GM12891 (cell line): ENCODE data around the gene SMTNL2.

Experiments used
- PAX5 ChIP-seq: IDR thresholded peaks from 2 replicates; pipeline ENCODE4 v1.6.1; 2011; ENCODE audit warnings: low read length, moderate library complexity, mild to moderate bottlenecking; ENCODE audit not compliant: insufficient read depth, severe bottlenecking
- POLR2A ChIP-seq: IDR thresholded peaks from 2 replicates; pipeline ENCODE4 v1.6.1; 2011; ENCODE audit warnings: low read depth, low read length, control low read depth
- POLR2AphosphoS5 ChIP-seq: IDR thresholded peaks from 2 replicates; pipeline ENCODE4 v1.6.1; 2011; ENCODE audit warnings: low read depth, low read length, control low read depth
- TAF1 ChIP-seq: IDR thresholded peaks from 2 replicates; pipeline ENCODE4 v1.6.1; 2011; ENCODE audit warnings: low read depth, low read length, control low read depth

GRCh38 chr17:4559966-4560365, 24.4 kb upstream of the SMTNL2 start:
- TF ChIP-seq TAF1: no peak
- TF ChIP-seq POLR2AphosphoS5: no peak
- TF ChIP-seq POLR2A: no peak
- no peak for TF ChIP-seq PAX5
